ENCODE measurements around the gene ORMDL3.
A peak's percentile ranks its signal among the peaks of the same experiment; 100 is the strongest.

The ORMDL3 gene, protein sequence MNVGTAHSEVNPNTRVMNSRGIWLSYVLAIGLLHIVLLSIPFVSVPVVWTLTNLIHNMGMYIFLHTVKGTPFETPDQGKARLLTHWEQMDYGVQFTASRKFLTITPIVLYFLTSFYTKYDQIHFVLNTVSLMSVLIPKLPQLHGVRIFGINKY

DNA sequence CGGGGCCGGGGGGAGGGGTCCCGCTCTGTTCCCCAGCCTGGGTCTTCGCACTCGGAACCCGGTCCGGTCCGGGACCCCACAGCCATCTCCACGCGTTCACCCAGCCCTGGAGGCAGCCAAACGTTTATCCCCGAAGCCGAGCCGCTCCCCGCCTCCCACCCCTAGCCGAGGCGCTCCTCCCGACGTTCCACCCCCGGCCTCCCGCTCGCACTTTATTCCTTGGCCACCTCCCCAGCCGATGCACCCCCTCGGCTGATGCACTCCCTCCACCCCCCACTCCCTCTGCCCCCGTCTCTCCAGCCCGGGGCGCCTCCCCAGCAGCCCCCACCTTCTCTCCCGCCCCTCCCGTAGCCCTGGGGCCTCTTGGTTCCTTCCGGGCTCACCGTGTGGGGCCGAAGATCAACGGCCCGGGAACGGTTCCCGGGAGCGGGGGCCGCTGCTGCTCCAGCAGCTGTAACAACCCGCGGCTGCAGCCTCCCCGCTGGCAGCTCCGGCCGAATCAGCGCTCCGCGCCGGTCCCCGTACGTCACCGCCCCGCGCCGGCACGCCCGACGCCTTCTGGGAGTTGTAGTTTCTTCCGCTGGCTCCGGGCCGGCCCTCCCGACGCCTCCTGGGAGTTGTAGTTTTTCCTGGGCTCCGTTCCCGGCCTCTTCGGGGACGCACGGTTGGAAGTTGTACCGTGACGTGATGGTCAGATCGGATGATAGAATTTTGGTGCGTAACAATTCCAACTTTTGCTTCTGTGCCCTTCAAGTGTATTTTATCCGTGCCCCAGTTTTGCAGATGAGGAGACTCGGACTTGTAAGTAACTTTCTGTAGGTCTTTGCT lies at the start of gene ORMDL3, which contains the start of gene LRRC3C:
ORMDL3 (minus strand) TSS at position 501 of the 828 bp plus-strand sequence. CDS start 3,398 bp downstream, outside the sequence.
LRRC3C (plus strand) TSS at position 632 of the 828 bp plus-strand sequence. CDS start 13,792 bp downstream, outside the sequence.
- DNase-seq: peak; percentile 93

DNA sequence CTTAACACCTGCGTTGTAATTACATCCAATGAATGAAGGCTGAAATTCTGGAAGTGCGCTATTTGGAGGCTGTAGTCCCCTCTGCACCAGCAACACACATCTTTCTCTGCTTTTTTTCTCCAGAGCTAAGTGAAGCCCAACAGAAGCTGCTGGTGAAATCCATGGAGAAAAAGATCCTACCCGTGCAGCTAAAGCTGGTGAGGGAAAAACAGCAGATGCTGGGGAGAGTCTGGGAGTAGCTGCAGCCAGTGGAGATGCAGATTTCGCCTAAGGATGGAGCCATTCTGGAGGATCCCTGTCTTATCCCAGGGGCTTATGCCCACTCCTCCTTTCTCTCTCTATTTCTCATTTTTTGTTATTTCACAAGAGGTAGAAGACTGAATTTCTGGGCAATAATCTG lies 48.4 kb upstream of the ORMDL3 start:
- DNase-seq: no peak

DNA sequence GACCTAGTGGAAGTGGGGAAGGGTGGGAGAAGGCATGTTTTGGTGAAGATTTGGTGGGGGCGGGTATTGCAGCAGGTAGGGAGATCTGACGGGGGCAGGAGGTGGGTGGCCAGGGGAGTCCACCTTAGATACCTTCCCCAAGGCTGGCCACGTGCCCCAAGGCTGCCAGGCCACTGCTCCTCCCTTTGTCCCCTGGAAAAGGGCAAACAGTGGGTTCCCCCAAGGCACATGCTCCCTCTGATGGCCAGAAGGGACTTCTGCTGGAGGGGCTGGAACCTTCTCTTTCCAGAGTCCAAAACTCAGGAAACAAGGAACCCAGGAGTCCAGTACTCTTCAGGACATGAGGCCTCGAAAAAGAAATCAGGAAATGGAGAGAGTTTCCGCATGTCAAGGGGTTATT lies 47.0 kb upstream of the ORMDL3 start:
- DNase-seq: no peak

DNA sequence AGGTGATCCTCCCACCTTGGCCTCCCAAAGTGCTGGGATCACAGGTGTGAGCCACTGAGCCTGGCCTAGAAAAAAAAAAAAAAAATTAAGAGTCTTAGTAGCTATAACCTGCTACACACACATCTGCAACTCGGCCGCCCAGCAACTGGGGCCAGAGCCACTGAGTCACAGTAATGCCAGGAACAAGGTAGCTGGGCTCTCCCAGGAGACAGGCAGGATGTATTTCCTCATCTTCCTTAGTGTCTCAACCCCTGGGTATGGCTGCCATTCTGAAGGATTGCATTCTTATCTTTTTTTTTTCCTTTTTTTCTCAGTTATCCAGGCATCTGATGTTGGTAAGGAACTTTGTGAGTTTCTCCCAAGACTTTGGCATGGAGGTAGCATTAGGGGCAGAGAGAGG lies 46.1 kb upstream of the ORMDL3 start:
- DNase-seq: peak; percentile 56

DNA sequence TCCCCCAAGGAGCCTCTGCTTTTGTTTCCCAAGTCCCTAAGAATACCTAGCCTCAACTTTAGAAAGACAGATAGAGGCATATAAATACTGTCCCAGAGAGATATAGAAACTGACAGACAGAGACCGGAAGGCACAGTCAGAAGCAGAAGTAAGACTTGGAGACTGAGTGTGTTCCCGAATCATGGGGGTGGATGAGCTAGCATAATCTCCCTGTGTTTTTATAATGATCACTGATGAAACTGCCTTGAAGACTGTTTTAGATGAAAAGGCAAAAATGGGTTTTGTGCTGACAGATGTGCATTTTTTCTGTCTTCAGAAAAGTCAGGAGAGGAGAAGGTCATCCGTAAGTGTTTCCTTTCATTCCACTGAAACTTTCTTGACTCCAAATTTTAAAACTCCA lies 44.9 kb upstream of the ORMDL3 start:
- peak; percentile 3 for DNase-seq

DNA sequence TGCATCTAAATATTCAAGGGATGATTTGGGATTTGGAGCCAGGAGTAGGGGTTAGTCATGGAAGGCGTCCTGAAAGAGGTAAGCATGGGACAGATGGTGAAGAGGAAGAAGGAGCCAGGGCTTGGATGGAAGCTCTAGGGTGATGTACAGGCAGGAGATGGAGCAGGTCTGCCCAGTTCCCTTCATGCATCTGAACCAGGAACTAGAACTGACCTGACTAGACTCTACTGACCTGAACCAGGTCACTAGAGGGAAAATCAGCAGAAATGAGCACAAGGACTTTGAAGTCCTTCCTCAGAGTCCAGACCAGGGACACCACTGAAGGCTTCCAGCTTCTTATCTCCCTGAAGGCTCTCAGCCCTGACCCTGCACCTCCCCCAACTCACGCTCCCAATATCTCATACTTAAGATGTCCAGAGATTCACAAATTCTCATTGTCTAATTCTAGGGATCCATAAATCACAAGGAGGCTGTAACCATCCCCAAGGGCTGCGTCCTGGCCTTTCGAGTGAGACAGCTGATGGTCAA lies 43.7 kb upstream of the ORMDL3 start:
- DNase-seq: no peak

DNA sequence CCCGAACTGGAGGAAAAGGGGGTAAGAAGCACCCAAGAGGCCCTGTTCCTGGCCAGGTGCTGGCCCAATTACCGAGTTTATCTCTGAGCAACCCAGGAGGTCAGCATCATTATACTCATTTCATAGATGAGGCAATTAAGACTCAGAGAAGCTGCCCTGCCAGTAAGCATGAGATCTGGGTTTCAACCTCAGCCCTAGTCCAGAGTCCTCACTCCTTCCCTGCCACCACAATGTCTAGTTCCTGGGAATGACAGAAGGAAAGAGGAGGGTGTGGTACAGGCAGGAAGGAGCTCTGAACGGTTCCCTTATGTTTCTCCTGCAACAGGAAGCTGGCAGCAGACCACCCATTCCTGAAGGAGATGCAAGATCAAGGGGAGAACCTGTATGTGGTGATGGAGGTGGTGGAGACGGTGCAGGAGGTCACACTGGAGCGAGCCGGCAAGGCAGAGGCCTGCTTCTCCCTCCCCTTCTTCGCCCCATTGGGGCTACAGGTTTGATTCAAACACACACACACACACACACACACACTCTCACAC lies 42.8 kb upstream of the ORMDL3 start:
- no peak for DNase-seq

DNA sequence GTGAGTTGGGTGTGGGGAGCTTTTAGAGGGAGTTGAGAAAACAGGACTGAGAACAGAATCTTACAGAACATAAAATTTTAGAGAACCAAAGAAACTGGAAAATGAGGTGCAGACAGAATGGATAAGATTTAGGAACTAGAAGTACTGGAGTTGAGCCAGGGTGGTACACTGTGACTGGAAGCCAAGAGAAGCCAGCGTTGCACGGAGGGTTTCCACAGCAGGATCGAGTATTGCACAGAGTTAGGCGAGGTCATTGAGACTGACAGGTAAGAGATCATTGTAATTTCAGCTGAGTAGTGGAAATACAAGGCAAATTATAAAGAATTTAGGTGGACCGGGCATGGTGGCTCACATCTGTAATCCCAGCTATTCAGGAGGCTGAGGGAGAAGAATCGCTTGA lies 42.0 kb upstream of the ORMDL3 start:
- no peak for DNase-seq

DNA sequence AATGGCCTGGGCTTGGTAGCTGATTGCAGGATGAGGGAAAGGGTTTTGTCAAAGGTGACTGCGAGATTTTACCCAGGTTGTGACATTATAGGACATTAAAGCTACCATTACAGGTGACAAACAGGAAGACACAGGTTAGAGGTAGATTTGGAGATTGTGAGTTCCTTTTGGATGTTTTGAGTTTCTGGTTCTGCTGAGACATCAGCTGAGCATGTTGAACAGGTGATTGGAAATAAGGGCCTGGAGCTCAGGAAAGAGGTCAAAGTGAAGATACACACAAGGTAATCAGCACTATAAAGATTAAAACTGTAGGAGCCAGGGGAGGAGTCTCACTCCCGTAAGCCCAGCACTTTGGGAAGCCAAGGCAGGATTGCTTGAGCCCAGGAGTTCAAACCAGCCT lies 41.4 kb upstream of the ORMDL3 start:
- no peak for DNase-seq

DNA sequence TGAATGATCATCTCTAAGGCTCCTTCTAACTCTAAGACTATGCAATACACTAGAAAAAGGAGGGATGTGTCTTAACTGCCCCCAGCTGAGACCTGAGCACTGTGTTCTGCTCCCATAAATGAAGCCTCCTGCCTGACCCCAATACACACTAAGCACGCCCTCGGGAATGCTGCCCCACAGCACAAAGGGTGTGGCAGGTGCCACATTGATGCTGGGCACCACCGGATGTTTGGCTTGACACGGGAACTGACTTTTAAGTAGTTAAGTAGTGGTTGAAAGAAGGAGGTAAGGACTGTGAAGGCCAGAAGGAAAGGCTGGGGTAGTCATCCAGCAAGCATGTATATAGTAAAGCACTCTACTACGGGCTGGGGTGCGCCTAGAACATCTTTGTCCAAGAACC lies 39.4 kb upstream of the ORMDL3 start:
- DNase-seq: no peak

DNA sequence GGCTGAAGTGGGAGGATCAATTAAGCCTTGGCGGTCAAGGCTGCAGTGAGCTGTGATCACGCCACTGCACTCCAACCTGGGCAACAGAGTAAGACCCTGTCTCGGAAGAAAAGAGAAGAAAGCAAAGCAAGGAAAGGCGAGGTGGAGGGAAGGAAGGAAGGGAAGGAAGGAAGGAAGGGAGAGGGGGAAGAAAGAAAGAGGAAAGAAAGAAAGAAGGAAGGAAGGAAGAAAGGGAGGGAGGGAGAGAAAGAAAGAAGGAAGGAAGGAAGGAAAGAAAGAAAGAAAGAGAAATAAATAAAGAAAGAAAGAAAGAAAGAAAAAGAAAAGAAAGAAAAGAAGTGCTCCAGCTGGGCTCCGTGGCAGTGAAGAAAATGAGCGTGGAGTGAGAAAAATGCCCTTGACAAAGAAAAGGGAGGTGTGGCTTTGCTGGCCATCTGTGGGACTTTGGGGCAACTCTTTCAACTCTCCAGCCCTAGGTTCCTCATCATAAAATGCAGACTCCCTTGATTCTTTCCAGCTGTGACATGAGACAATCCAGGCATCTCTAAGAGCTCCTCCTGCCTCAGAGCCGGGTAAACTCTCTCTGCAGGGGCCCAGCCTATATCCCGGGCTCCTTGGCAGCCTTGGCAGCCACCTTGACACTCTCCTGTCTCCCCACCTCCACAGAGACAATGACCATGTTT lies 37.8 kb upstream of the ORMDL3 start:
- DNase-seq: no peak

DNA sequence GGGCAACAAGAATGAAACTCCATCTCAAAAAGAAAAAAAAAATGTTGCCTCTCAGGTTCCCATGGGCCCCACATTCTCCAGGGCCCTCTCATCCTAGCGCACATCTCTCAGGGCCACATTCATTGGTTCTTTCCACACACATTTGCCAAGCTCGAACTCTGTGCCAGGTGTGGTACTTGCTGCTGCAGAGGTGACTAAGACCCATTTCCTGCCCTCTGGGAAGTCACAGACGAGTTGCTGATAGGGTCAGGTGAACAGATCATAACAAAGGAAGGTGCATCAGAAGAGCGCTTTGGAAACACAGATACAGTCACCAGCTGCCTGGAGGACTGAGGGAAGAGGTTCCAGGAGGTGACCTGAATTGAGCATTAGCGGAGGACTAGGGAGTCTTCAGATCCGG lies 36.4 kb upstream of the ORMDL3 start:
- DNase-seq: no peak

DNA sequence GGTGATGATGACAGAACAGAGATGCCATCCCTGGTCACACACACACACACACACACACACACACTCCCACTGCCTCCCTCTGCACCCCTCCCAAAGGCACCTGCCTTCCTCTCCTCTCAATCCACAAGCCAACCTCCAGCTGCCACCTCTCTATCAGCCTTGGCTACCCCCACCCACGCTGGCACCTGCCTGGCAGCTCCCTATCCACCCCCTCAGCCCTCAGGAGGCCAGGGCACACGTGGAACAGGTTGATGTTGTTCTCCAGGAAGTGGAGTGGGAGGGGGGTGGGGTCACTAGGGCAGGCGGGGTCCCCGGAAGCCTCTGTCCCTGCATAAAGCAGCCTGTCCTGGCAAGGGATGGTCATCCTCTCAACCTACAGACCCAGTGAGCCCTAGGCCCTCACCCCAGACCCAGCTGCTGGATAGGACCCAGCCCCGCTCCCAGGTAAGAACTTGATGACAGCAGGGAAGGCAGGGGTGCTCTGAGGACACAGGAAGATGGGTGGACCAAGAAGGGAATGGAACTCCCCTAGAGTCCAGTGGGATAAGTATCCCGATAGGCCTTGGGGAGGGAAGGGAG lies 35.3 kb upstream of the ORMDL3 start, which contains the start of gene GSDMA:
GSDMA (plus strand) TSS at position 363 of the 579 bp plus-strand sequence. CDS start 2,684 bp downstream, outside the sequence.
- DNase-seq: no peak

DNA sequence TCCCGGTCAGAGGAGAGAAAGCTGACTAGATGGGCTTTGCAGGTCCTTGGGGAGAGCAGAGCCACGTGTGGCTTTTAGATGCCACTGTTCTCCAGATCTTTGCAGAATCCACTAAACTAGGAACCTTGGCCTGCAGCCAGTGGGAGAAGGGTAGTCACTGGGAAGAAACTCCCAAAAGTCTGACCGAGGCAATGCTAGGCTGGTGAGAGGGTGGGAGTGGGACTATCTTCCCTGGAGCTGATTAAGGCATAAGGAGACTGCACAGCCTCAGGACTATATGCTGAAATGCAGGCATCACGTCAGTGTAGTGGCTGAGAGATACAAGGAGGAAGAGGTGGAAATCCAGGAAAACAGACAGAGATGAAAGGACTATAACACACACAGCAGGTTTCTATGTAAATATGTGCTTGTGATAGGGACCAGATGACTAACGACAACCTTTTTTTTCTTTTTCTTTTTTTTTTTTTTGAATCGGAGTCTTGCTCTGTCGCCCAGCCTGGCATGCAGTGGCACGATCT lies 33.2 kb upstream of the ORMDL3 start:
- DNase-seq: peak; percentile 18

DNA sequence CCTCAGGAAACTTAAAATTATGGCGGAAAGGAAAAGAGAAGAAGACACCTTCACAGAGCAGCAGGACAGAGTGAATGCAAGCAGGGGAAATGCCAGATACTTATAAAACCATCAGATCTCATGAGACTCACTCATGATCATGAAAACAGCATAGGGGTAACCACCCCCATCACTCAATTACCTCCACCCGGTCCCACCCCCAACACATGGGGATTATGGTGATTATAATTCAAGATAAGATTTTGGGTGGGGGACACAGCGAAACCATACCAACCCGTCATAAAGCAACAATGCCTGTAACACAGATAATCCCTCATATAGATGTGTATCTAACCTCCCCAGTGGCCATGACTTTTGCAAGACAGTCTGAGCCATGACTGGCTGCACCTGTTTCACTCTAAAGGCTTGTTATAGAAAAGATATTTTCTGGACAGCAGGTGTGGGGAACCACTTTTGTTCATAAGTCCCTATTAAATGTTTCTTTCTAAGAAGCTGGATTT lies 28.4 kb upstream of the ORMDL3 start:
- no peak for DNase-seq

DNA sequence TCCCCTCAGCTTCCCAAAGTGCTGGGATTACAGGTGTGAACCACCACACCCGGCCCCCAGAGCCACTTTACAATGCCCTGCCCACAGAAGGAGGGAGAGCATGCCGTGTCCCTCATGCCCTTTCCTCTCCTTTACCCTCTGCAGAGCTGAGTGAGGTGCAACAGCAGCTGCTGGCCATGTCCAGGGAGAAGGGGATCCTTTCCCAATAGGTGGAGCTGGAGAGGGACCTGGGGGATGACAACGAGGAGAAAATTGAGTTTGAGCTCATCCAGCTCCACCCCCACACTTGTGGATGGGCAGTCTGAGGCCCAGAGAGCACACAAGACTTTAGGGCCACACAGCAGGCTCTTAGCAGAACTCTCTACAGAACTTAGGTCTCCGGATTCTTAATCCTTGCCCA lies 27.5 kb upstream of the ORMDL3 start:
- DNase-seq: no peak

DNA sequence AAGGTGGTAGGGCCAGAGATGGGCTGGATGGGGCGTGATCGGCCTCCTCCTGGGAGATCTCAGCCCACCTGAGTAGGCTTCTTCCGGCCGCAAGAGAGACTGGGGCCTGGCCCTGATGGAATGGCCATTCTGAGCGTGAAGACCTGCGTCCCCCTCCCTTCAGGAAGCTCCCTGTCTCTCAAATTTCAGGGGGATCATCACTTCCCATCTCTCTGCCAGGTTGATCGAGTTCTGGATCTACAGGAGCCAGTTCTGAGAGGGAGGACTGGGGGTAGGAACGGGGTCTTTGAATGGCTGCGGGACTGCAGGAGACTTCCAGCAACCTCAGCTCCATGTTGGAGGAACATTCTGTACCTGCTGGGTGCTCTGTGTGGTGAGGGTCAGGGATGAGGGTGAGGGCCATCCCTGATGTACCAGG lies 26.1 kb upstream of the ORMDL3 start:
- DNase-seq: no peak

DNA sequence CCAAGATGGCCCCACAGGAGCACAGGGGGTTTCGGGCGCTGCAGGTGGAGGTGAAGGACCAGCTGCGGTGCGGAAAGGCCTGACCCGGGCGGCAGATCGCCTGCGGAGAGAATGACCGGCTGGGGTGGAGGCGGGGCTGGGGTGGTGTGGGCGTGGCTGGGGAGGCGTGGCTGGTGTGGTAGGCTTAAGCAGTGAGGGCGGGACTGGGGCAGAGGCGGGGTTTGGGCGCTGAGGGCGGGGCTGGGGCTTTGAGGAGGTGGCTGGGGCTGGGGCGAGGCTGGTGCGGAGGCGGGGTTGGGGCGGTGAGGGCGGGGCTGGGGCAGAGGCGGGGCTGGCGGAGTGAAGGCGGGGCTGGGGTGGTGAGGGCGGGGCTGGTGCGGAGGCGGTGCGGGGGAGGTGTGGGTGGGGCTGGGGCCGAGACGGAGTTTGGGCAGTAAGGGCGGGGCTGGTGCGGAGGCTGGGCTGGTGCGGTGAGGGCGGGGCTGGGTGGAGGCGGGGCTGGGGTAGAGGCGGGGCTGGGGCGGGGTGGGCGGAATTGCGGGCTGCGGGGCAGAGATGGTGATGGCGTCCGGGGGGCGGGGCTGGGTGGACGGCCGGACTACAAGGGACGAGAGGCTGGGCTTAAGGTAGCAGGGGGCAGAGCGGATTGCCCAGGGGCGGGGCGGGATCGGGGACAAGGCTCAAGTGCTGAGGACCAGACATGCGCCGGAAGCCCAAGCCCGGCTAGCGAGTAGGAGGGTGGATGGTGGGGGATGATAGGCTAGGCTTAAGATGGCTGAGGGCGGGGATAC lies 25.5 kb upstream of the ORMDL3 start:
- DNase-seq: peak; percentile 92

DNA sequence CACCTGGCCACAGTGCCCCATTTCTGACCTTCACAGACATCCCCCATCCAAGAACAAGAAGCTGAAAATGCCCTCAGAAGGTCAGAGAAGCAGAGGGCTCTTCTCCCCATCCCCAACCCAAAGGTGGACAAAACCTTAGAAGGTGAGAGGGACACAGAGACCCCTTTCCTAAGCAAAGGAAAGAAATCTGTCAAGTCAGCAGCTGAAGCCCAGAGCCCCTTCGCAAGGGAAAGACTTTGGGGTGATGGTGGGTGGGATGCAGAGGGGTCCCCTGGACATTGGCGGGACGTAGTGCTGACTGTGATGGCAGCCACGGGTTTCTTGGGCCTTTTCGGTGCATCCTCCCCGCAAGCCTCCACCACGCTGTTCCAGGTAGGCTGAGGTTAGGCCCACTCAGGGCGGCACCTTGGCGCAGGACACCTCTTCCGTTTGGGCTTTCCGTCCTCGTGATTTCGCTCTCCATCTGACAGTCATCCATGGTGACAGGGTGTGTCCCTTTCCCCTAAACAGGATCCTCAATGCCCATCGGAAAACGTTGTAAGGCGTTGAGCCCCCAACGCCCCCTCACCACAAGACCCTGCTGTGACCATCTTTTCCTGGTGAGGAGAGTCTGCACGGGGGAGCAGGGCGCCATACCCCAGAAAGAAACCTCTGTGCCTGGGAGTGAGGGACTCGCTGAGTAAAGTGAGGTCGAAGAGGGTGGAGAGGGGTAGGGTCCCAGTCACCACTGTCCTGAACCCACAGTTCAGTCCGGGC lies 24.7 kb upstream of the ORMDL3 start:
- DNase-seq: no peak

DNA sequence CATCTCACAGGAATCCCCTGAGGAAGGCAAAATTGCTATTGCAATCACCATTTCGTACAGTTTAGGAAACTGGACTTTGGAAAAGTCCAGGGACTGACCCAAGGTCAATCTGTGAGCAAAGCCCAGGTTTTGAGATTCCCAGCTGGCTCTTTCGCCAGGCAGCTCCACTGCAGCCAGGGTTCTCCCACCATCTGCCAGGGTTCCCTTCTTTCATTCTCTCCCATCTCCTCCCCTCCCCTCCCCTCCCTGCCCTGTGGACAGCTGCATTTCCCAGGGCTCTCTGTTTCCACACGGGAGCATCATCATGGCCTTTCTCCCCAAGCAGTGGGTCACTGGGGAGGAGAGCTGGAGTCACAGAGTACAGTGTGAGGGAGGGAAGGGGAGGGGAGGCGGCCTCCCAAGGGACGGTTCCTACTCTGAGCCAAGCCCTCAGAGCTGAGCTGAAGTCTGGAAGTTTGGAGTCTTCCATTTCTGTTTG lies 23.5 kb upstream of the ORMDL3 start:
- DNase-seq: peak; percentile 3

DNA sequence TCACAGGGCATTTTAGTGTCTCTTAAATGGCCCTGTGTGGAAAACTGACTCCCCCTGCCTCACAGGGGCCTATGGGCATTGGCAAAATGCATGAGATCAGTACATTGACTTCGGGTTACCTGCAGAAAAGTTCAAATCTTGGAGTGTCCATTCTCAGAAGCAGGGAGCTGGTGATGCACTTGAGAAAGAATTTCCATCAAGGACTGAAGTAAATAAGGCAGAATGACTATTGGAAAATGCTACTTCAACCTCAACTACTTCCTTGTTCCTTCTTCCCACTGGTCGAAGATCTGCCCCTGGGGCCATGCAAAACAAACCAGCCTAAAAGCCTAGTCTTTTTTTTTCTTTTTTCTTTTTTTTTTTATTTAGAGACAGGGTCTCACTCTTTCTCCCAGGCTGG lies 21.6 kb upstream of the ORMDL3 start:
- DNase-seq: no peak

Data from fibroblast of skin of right biceps (primary cell).